ENCODE results near the gene SUPT6H.
"Not testable (repeated sequence)": the region's sequence is repeated elsewhere in the genome, so short reads cannot be mapped to it uniquely, and the experiment has no call there.

SUPT6H gene

GRCh38 chr17:28646039-28646754, 15.8 kb upstream of the SUPT6H start:
- DNase-seq (ENCODE audit: low read depth in 2 of 2): no peak

GRCh38 chr17:28648698-28649097, 13.3 kb upstream of the SUPT6H start:
- no peak for DNase-seq (ENCODE audit: low read depth in 2 of 2)

GRCh38 chr17:28655160-28655559, 6.8 kb upstream of the SUPT6H start:
- DNase-seq (ENCODE audit: low read depth in 2 of 2): no peak

- DNase-seq (ENCODE audit: low read depth in 2 of 2): no peak
Observed at GRCh38 chr17:28657756-28658155, 4.2 kb upstream of the SUPT6H start.

- DNase-seq (ENCODE audit: low read depth in 2 of 2): not testable (repeated sequence)
Observed at GRCh38 chr17:28658342-28658741, 3.7 kb upstream of the SUPT6H start.

- DNase-seq (ENCODE audit: low read depth in 2 of 2): not testable (repeated sequence)
Observed at GRCh38 chr17:28658766-28659496, 3.1 kb upstream of the SUPT6H start.

GRCh38 chr17:28659497-28659881, 2.5 kb upstream of the SUPT6H start:
- not testable (repeated sequence) for DNase-seq (ENCODE audit: low read depth in 2 of 2)

- DNase-seq (ENCODE audit: low read depth in 2 of 2): no peak
Observed at GRCh38 chr17:28662527-28662829, 473 bp downstream of the SUPT6H start.

- no peak for DNase-seq (ENCODE audit: low read depth in 2 of 2)
Observed at GRCh38 chr17:28663723-28664122, 1.7 kb downstream of the SUPT6H start.

- DNase-seq (ENCODE audit: low read depth in 2 of 2): no peak
Observed at GRCh38 chr17:28665994-28666393, 4.0 kb downstream of the SUPT6H start.

GRCh38 chr17:28667870-28668269, 5.9 kb downstream of the SUPT6H start:
- no peak for DNase-seq (ENCODE audit: low read depth in 2 of 2)

- no peak for DNase-seq (ENCODE audit: low read depth in 2 of 2)
Observed at GRCh38 chr17:28669918-28670317, 7.9 kb downstream of the SUPT6H start.

GRCh38 chr17:28675490-28675889, 13.5 kb downstream of the SUPT6H start:
- DNase-seq (ENCODE audit: low read depth in 2 of 2): no peak

GRCh38 chr17:28675980-28676379, 14.0 kb downstream of the SUPT6H start:
- DNase-seq (ENCODE audit: low read depth in 2 of 2): no peak

- DNase-seq (ENCODE audit: low read depth in 2 of 2): no peak
Observed at GRCh38 chr17:28682655-28683054, 20.6 kb downstream of the SUPT6H start.

- DNase-seq (ENCODE audit: low read depth in 2 of 2): no peak
Observed at GRCh38 chr17:28684963-28685362, 23.0 kb downstream of the SUPT6H start.

GRCh38 chr17:28685366-28685765, 23.4 kb downstream of the SUPT6H start:
- DNase-seq (ENCODE audit: low read depth in 2 of 2): no peak

GRCh38 chr17:28686296-28686695, 24.3 kb downstream of the SUPT6H start:
- DNase-seq (ENCODE audit: low read depth in 2 of 2): no peak

GRCh38 chr17:28688481-28688880, 26.5 kb downstream of the SUPT6H start:
- no peak for DNase-seq (ENCODE audit: low read depth in 2 of 2)

- no peak for DNase-seq (ENCODE audit: low read depth in 2 of 2)
Observed at GRCh38 chr17:28689011-28689410, 27.0 kb downstream of the SUPT6H start.

GRCh38 chr17:28693869-28694268, 31.9 kb downstream of the SUPT6H start:
- DNase-seq (ENCODE audit: low read depth in 2 of 2): no peak

GRCh38 chr17:28698253-28698941, 36.4 kb downstream of the SUPT6H start:
- DNase-seq (ENCODE audit: low read depth in 2 of 2): no peak

- DNase-seq (ENCODE audit: low read depth in 2 of 2): no peak
Observed at GRCh38 chr17:28700278-28700677, 38.3 kb downstream of the SUPT6H start.
